ENCODE data around the gene DUOXA1. TPM values are rescaled to one million over a fixed set of nuclear protein-coding genes. Genes with fewer than 3 reads are reported as not detected.

DUOXA1 gene
- total and polyA plus RNA-seq, 9 of the 15 experiments (the other 6 are each of a cell fraction or from before 2014, with no cell fraction given) = 0.17 to 0.74 (median 0.24) TPM; not detected in 6

DNA sequence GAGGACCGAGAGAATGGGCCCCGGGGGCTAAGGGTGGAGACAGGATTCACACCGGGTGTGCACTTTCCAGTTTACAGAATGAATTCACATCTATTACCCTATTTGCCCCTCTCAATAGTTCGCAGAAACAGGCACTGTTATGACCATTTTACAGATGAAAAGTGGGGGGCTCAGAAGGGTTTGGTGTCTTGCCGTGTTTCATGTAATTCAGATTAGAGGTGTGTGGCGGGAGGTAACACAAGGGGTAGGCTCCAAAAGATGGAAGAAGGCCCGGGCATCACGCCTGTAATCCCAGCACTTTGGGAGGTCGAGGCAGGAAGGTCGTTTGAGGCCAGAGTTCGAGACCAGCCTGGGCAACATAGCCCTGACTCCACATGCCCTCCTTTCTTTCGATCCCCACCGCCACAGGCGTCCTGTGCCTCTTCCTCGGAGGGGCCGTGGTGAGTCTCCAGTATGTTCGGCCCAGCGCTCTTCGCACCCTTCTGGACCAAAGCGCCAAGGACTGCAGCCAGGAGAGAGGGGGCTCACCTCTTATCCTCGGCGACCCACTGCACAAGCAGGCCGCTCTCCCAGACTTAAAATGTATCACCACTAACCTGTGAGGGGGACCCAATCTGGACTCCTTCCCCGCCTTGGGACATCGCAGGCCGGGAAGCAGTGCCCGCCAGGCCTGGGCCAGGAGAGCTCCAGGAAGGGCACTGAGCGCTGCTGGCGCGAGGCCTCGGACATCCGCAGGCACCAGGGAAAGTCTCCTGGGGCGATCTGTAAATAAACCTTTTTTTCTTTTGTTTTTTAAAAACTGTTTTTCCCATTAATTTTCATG, 12.2 kb downstream of the DUOXA1 start:
- peak overlapping the region; percentile 10; the same call in 1 of the 2 replicates for H3K4me2 ChIP-seq (ENCODE audit: insufficient read depth, low read length)
- H2AFZ ChIP-seq (ENCODE audit: low read depth, low read length) = peak overlapping the region; percentile 60
- CTCF ChIA-PET (ENCODE audit: low intra/inter-chr PET ratio) = interaction anchor here (0.6 to 1.3 kb wide), 4 partner anchors 72 to 553 kb away, joined by 3 to 4 read pairs (median 3); no protein-coding TSS in a partner anchor
- intact Hi-C loops (cut with micrococcal nuclease) (loop anchor here (2.0 kb wide), 2 partner anchors 77 to 151 kb away; no protein-coding TSS in a partner anchor), in situ Hi-C loops (cut with MboI) (loop anchor here (25.0 kb wide), 1 partner anchor 155 kb away; the partner anchor contains the start of gene TERB2)
- H3K27me3 ChIP-seq (ENCODE audit: control insufficient read depth in 2 of 2, insufficient read depth in 2 of 2, low read length in 2 of 2) = peaks cover 6 to 42% of the 10 kb centered on the region in 2 experiments; a peak in 4 of 5 replicates
- no peak overlapping the region for H3K27ac ChIP-seq (ENCODE audit: extremely low read depth, low read depth, low read length)
- H3K36me3 ChIP-seq (ENCODE audit: control insufficient read depth, insufficient read depth, low read length) = no peaks in the 10 kb centered on the region
- no peak for FAIRE-seq
- H3K9me1 ChIP-seq (ENCODE audit: control insufficient read depth, insufficient read depth, low read length) = no peaks in the 10 kb centered on the region
- DNase-seq (ENCODE audit: extremely low read depth in 1 of 4, low spot score in 3 of 4) = no peak
- no peaks in the 10 kb centered on the region for H3K79me2 ChIP-seq (ENCODE audit: control insufficient read depth, insufficient read depth, low read length)
- no peak overlapping the region for H3K9ac ChIP-seq (ENCODE audit: insufficient read depth in 1 of 2, low read depth in 2 of 2, low read length in 2 of 2)
- H3K4me3 ChIP-seq = no peak overlapping the region
- no TSS peak for BruUV-seq (replicated peaks)
- POLR2A ChIA-PET = interaction anchor here (0.8 to 1.3 kb wide), 3 partner anchors 7 to 34 kb away, joined by 3 to 7 read pairs (median 3); no protein-coding TSS in a partner anchor
- 64% methylated on average over 29 of the region's 33 CpGs for WGBS (ENCODE audit: insufficient coverage, low coverage, missing lambda C conversion rate)
- no peaks in the 10 kb centered on the region for H4K20me1 ChIP-seq (replicated peaks; ENCODE audit: control insufficient read depth, insufficient read depth, low read length)
- TF ChIP-seq, protein P1, sequence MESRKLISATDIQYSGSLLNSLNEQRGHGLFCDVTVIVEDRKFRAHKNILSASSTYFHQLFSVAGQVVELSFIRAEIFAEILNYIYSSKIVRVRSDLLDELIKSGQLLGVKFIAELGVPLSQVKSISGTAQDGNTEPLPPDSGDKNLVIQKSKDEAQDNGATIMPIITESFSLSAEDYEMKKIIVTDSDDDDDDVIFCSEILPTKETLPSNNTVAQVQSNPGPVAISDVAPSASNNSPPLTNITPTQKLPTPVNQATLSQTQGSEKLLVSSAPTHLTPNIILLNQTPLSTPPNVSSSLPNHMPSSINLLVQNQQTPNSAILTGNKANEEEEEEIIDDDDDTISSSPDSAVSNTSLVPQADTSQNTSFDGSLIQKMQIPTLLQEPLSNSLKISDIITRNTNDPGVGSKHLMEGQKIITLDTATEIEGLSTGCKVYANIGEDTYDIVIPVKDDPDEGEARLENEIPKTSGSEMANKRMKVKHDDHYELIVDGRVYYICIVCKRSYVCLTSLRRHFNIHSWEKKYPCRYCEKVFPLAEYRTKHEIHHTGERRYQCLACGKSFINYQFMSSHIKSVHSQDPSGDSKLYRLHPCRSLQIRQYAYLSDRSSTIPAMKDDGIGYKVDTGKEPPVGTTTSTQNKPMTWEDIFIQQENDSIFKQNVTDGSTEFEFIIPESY (CRISPR knock-in tag; IDR thresholded peaks at IDR 0.05) = peak; percentile 87
- no peak for TF ChIP-seq PURB (CRISPR knock-in tag; IDR thresholded peaks at IDR 0.05; ENCODE audit: low read depth)
- TF ChIP-seq ZNF668 (CRISPR knock-in tag; IDR thresholded peaks at IDR 0.05) = no peak
- peaks cover 0 to 30% of the 10 kb centered on the region in 2 experiments; a peak in 3 of 5 replicates for H3K4me1 ChIP-seq (replicated peaks in 1 of 2; ENCODE audit: control insufficient read depth in 2 of 2, insufficient read depth in 2 of 2, low read length in 2 of 2)
- no peaks in the 10 kb centered on the region for H3K9me3 ChIP-seq (replicated peaks; ENCODE audit: control insufficient read depth, insufficient read depth, low read depth, low read length)
- peak; percentile 30 for ATAC-seq
